ENCODE data around the gene TSHZ2.

DNA sequence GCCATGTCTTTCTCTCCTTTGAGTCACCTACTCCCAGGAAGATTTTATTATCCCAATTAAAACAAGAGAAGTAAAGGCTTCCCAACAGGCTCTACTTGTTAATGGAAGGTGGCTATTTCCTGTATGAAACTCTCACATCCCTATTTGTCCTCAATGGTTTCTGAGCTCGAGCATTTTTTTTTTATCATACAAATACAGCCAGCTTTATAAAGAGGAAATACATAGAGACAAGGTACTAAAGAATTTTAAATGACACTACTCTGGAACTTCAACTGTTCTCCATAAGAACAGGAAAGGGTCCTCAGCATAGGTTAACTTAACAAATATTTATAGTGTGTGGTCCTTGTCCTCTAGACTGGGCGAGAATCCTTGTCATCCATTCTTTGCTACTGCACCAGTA lies 41.0 kb downstream of the TSHZ2 start:
- TF ChIP-seq, protein P1, sequence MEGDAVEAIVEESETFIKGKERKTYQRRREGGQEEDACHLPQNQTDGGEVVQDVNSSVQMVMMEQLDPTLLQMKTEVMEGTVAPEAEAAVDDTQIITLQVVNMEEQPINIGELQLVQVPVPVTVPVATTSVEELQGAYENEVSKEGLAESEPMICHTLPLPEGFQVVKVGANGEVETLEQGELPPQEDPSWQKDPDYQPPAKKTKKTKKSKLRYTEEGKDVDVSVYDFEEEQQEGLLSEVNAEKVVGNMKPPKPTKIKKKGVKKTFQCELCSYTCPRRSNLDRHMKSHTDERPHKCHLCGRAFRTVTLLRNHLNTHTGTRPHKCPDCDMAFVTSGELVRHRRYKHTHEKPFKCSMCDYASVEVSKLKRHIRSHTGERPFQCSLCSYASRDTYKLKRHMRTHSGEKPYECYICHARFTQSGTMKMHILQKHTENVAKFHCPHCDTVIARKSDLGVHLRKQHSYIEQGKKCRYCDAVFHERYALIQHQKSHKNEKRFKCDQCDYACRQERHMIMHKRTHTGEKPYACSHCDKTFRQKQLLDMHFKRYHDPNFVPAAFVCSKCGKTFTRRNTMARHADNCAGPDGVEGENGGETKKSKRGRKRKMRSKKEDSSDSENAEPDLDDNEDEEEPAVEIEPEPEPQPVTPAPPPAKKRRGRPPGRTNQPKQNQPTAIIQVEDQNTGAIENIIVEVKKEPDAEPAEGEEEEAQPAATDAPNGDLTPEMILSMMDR (IDR thresholded peaks at IDR 0.05): no peak
- TF ChIP-seq POLR2A (IDR thresholded peaks at IDR 0.05): no peak

All from heart left ventricle (tissue), 13 donors.